ENCODE results near the gene CCDC102B.
A peak's percentile ranks its signal among the peaks of the same experiment; 100 is the strongest.
"Not testable (repeated sequence)": the region's sequence is repeated elsewhere in the genome, so short reads cannot be mapped to it uniquely, and the experiment has no call there.

Gene CCDC102B

GRCh38 chr18:68780802-68781635 lies 16.9 kb upstream of the CCDC102B start:
- no peak overlapping the region for H3K4me3 ChIP-seq (replicated peaks; ENCODE audit: insufficient read depth, low read length)
- no peak for TF ChIP-seq POLR2AphosphoS5 (IDR thresholded peaks at IDR 0.05; ENCODE audit: low read depth)
- no peak for TF ChIP-seq SPI1 (IDR thresholded peaks at IDR 0.05; ENCODE audit: borderline replicate concordance, low read depth)
- no peak for TF ChIP-seq GABPA (IDR thresholded peaks at IDR 0.05; ENCODE audit: low read depth)
- no peak for TF ChIP-seq CTCF (IDR thresholded peaks at IDR 0.05; ENCODE audit: insufficient read depth, low read length)
- TF ChIP-seq REST (IDR thresholded peaks at IDR 0.05; ENCODE audit: insufficient replicate concordance, low read depth) = no peak
- no peak for DNase-seq (ENCODE audit: low read depth in 1 of 2, low spot score in 1 of 2)
- H3K27me3 ChIP-seq (ENCODE audit: insufficient read depth, poor library complexity, severe bottlenecking) = no peaks in the 10 kb centered on the region
- H3K27ac ChIP-seq (replicated peaks) = no peak overlapping the region

- no peak for DNase-seq (ENCODE audit: low read depth in 1 of 2, low spot score in 1 of 2)
- Histone ChIP-seq H3K4me3 (replicated peaks; ENCODE audit: insufficient read depth, low read length) (no peak overlapping the region), H3K27ac (replicated peaks) (no peak overlapping the region), H3K27me3 (ENCODE audit: insufficient read depth, poor library complexity, severe bottlenecking) (no peaks in the 10 kb centered on the region)
- TF ChIP-seq GABPA (IDR thresholded peaks at IDR 0.05; ENCODE audit: low read depth) (no peak), SPI1 (IDR thresholded peaks at IDR 0.05; ENCODE audit: borderline replicate concordance, low read depth) (no peak), REST (IDR thresholded peaks at IDR 0.05; ENCODE audit: insufficient replicate concordance, low read depth) (no peak), POLR2AphosphoS5 (IDR thresholded peaks at IDR 0.05; ENCODE audit: low read depth) (no peak), CTCF (IDR thresholded peaks at IDR 0.05; ENCODE audit: insufficient read depth, low read length) (no peak)
Measured at GRCh38 chr18:68783506-68783905, 14.4 kb upstream of the CCDC102B start.

DNA sequence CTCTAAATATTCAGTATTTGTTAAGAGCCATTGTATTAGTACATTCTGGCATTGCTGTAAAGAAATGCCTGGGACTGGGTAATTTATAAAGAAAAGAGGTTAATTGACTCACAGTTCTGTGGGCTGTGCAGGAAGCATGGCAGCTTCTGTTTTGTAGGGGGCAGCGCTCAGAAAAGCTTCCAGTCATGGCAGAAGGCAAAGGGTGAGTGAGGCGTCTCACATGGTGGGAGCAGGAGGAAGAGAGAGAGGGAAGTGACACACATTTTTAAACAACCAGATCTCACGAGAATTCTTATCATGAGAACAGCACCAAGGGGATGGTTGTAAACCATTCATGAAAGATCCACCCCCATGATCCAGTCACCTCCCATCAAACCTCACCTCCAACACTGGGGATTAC lies 13.8 kb upstream of the CCDC102B start:
- TF ChIP-seq CTCF (IDR thresholded peaks at IDR 0.05; ENCODE audit: insufficient read depth, low read length) (no peak), REST (IDR thresholded peaks at IDR 0.05; ENCODE audit: insufficient replicate concordance, low read depth) (no peak), SPI1 (IDR thresholded peaks at IDR 0.05; ENCODE audit: borderline replicate concordance, low read depth) (no peak)
- Histone ChIP-seq H3K4me3 (replicated peaks; ENCODE audit: insufficient read depth, low read length) (no peak overlapping the region), H3K27me3 (ENCODE audit: insufficient read depth, poor library complexity, severe bottlenecking) (no peaks in the 10 kb centered on the region), H3K27ac (replicated peaks) (no peak overlapping the region)
- DNase-seq (ENCODE audit: low read depth in 1 of 2, low spot score in 1 of 2) = peak in 1 of 2 experiments; percentile 3

GRCh38 chr18:68790290-68790689 lies 7.6 kb upstream of the CCDC102B start:
- not testable (repeated sequence) for DNase-seq (ENCODE audit: low read depth in 1 of 2, low spot score in 1 of 2); H3K4me3 ChIP-seq (replicated peaks; ENCODE audit: insufficient read depth, low read length); H3K27me3 ChIP-seq (ENCODE audit: insufficient read depth, poor library complexity, severe bottlenecking); H3K27ac ChIP-seq (replicated peaks)
